HL-60 (cell line): ENCODE measurements around the gene AKR7A3.

ENCODE experiments used
- DNase-seq, 2 experiments: peaks; one replicate each; pipeline ENCODE4 v3.0.0-alpha.2; 2010 to 2020; ENCODE audit warnings: low read depth in 1 of 2, low spot score in 1 of 2
- H3K27ac ChIP-seq: fragments of 250-450 bp; sonication (Bioruptor Pico); replicated peaks from 2 replicates; pipeline ENCODE4 v1.5.1; 2020; ENCODE audit warnings: mild to moderate bottlenecking, moderate library complexity
- H3K27me3 ChIP-seq: fragments of 250-450 bp; sonication (Bioruptor Pico); 2 replicates; pipeline ENCODE4 v1.5.1; 2021; ENCODE audit warnings: mild to moderate bottlenecking, moderate library complexity; ENCODE audit not compliant: insufficient read depth, poor library complexity, severe bottlenecking
- H3K4me3 ChIP-seq: replicated peaks from 2 replicates; pipeline ENCODE4 v1.5.1; 2011; ENCODE audit warnings: mild to moderate bottlenecking, control low read depth, low read length; ENCODE audit not compliant: insufficient read depth
- GABPA ChIP-seq: IDR thresholded peaks from 2 replicates; pipeline ENCODE4 v1.6.1; 2012; ENCODE audit warnings: low read depth
- POLR2AphosphoS5 ChIP-seq: IDR thresholded peaks from 2 replicates; pipeline ENCODE4 v1.6.1; 2012; ENCODE audit warnings: low read depth
- SPI1 ChIP-seq: IDR thresholded peaks from 2 replicates; pipeline ENCODE4 v1.6.1; 2012; ENCODE audit warnings: low read depth, mild to moderate bottlenecking, borderline replicate concordance
- TF ChIP-seq, protein P1 (sequence below): IDR thresholded peaks from 2 replicates; pipeline ENCODE4 v1.6.1; 2012; ENCODE audit warnings: low read depth; ENCODE audit not compliant: insufficient replicate concordance
- TF ChIP-seq, protein P2 (sequence below): IDR thresholded peaks from one replicate; pipeline ENCODE4 v1.5.1; 2011; ENCODE audit warnings: low read length, control low read depth, inconsistent platforms; ENCODE audit not compliant: insufficient read depth

AKR7A3 gene

DNA sequence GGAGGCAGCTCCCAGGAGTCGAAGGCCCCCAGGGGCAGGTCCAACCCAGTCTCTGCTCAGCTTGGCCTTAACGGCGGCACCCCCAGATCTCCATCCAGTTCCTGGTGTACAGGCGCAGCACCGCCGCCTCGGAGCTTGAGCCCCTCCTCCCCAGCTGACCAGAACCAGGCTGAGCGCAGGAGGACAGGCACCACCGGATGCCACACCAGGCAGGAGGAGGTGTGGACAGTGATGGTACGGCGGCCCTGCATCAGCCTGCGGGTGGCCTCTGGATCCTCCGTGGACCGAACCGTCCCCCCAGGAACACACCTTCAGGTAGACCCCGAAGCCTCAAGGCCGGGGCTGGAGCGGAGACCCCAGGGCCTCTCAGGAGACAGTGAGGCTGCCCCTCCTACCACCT is 39.9 kb upstream of the AKR7A3 start:
- TF ChIP-seq SPI1 (no peak), POLR2AphosphoS5 (no peak), GABPA (no peak)
- TF ChIP-seq, protein P1, sequence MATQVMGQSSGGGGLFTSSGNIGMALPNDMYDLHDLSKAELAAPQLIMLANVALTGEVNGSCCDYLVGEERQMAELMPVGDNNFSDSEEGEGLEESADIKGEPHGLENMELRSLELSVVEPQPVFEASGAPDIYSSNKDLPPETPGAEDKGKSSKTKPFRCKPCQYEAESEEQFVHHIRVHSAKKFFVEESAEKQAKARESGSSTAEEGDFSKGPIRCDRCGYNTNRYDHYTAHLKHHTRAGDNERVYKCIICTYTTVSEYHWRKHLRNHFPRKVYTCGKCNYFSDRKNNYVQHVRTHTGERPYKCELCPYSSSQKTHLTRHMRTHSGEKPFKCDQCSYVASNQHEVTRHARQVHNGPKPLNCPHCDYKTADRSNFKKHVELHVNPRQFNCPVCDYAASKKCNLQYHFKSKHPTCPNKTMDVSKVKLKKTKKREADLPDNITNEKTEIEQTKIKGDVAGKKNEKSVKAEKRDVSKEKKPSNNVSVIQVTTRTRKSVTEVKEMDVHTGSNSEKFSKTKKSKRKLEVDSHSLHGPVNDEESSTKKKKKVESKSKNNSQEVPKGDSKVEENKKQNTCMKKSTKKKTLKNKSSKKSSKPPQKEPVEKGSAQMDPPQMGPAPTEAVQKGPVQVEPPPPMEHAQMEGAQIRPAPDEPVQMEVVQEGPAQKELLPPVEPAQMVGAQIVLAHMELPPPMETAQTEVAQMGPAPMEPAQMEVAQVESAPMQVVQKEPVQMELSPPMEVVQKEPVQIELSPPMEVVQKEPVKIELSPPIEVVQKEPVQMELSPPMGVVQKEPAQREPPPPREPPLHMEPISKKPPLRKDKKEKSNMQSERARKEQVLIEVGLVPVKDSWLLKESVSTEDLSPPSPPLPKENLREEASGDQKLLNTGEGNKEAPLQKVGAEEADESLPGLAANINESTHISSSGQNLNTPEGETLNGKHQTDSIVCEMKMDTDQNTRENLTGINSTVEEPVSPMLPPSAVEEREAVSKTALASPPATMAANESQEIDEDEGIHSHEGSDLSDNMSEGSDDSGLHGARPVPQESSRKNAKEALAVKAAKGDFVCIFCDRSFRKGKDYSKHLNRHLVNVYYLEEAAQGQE, result no peak
- Histone ChIP-seq H3K4me3 (no peak overlapping the region), H3K27me3 (no peaks in the 10 kb centered on the region), H3K27ac (no peak overlapping the region)
- no peak for DNase-seq

DNA sequence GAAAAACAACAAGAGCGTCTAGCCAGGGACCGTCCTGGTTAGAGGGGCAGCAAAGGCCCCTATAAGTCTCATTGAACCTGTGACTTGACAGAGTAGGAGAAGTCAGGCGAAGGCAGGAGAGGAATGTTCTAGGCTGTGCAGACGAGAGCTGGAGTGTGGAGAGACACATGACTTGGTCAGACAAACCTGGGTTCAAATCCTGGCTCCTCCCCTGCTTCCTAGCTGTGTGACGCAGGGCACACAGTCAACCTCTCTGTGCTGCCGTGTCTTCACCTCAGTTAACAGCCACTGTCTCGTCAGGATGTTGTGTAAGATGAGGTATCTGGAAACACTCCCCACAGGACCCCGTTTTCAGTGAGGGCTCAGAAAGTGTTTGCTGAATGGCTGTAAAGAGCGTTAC is 39.2 kb upstream of the AKR7A3 start:
- TF ChIP-seq SPI1 (no peak), GABPA (no peak)
- Histone ChIP-seq H3K27ac (no peak overlapping the region), H3K4me3 (no peak overlapping the region), H3K27me3 (no peaks in the 10 kb centered on the region)
- no peak for DNase-seq

GRCh38 chr1:19327301-19327700 is 38.7 kb upstream of the AKR7A3 start:
- no peak for DNase-seq
- Histone ChIP-seq H3K27me3 (no peaks in the 10 kb centered on the region), H3K4me3 (no peak overlapping the region), H3K27ac (no peak overlapping the region)
- TF ChIP-seq, protein P1, result no peak
- TF ChIP-seq SPI1, result no peak
- TF ChIP-seq, protein P2, sequence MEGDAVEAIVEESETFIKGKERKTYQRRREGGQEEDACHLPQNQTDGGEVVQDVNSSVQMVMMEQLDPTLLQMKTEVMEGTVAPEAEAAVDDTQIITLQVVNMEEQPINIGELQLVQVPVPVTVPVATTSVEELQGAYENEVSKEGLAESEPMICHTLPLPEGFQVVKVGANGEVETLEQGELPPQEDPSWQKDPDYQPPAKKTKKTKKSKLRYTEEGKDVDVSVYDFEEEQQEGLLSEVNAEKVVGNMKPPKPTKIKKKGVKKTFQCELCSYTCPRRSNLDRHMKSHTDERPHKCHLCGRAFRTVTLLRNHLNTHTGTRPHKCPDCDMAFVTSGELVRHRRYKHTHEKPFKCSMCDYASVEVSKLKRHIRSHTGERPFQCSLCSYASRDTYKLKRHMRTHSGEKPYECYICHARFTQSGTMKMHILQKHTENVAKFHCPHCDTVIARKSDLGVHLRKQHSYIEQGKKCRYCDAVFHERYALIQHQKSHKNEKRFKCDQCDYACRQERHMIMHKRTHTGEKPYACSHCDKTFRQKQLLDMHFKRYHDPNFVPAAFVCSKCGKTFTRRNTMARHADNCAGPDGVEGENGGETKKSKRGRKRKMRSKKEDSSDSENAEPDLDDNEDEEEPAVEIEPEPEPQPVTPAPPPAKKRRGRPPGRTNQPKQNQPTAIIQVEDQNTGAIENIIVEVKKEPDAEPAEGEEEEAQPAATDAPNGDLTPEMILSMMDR, result no peak
- no peak for TF ChIP-seq GABPA
- no peak for TF ChIP-seq POLR2AphosphoS5

GRCh38 chr1:19326748-19327065 is 38.1 kb upstream of the AKR7A3 start:
- Histone ChIP-seq H3K27ac (no peak overlapping the region), H3K27me3 (no peaks in the 10 kb centered on the region), H3K4me3 (no peak overlapping the region)
- TF ChIP-seq, protein P2, result no peak
- TF ChIP-seq SPI1 (no peak), POLR2AphosphoS5 (no peak), GABPA (no peak)
- TF ChIP-seq, protein P1, result no peak
- no peak for DNase-seq
